Endodermal cell (in vitro differentiated cells): ENCODE results near the gene CXCL17. TPM values are rescaled to one million over a fixed set of nuclear protein-coding genes. Genes with fewer than 3 reads are reported as not detected.

ENCODE experiments used
- DNase-seq: peaks from one replicate; pipeline ENCODE4 v3.0.0-alpha.2; 2017
- H3K27ac ChIP-seq: 2 replicates; pipeline ENCODE4 v1.5.1; 2013; ENCODE audit warnings: mild to moderate bottlenecking, low read depth, low read length, moderate library complexity
- H3K27me3 ChIP-seq: 2 replicates; pipeline ENCODE4 v1.6.1; 2013; ENCODE audit warnings: mild to moderate bottlenecking, low read length, moderate library complexity; ENCODE audit not compliant: insufficient read depth, control insufficient read depth, poor library complexity, severe bottlenecking
- H3K36me3 ChIP-seq: 2 replicates; pipeline ENCODE4 v1.7.0; 2013; ENCODE audit warnings: mild to moderate bottlenecking, low read length, moderate library complexity; ENCODE audit not compliant: control insufficient read depth, insufficient read depth
- H3K4me1 ChIP-seq: one replicate; pipeline ENCODE4 v1.7.0; 2013; ENCODE audit warnings: low read length; ENCODE audit not compliant: control insufficient read depth, insufficient read depth
- H3K4me3 ChIP-seq: 2 replicates; pipeline ENCODE4 v1.5.1; 2013; ENCODE audit warnings: mild to moderate bottlenecking, low read length, moderate library complexity
- H3K9ac ChIP-seq: 2 replicates; pipeline ENCODE4 v1.6.1; 2013; ENCODE audit warnings: mild to moderate bottlenecking, low read length, moderate library complexity; ENCODE audit not compliant: poor library complexity, severe bottlenecking; ENCODE audit errors: extremely low read depth
- H3K9me3 ChIP-seq: 2 replicates; pipeline ENCODE4 v1.6.1; 2013; ENCODE audit warnings: mild to moderate bottlenecking, low read length, moderate library complexity; ENCODE audit not compliant: control insufficient read depth
- H3K27ac Mint-ChIP-seq: 2 replicates; pipeline ENCODE4 v1.8.0; 2020; ENCODE audit warnings: mixed read lengths
- H3K27me3 Mint-ChIP-seq: 2 replicates; pipeline ENCODE4 v1.8.0; 2021; ENCODE audit warnings: mild to moderate bottlenecking, mixed read lengths; ENCODE audit not compliant: insufficient read depth
- H3K36me3 Mint-ChIP-seq: 2 replicates; pipeline ENCODE4 v1.8.0; 2020; ENCODE audit warnings: low read depth, mixed read lengths
- H3K4me1 Mint-ChIP-seq: 2 replicates; pipeline ENCODE4 v1.8.0; 2020; ENCODE audit warnings: mixed read lengths
- H3K4me3 Mint-ChIP-seq: 2 replicates; pipeline ENCODE4 v1.8.0; 2020; ENCODE audit warnings: mild to moderate bottlenecking, moderate library complexity, mixed read lengths
- H3K9me3 Mint-ChIP-seq: 2 replicates; pipeline ENCODE4 v1.8.0; 2020; ENCODE audit warnings: mild to moderate bottlenecking, mixed read lengths
- CTCF ChIP-seq: fragments of 200-600 bp; sonication (generic); conservative IDR thresholded peaks from 2 replicates; pipeline ENCODE4 v1.5.0; 2021; ENCODE audit warnings: antibody characterized with exemption, mild to moderate bottlenecking
- WGBS, 2 experiments: methylation state at CpG; one replicate each; pipeline versions ENCODE4 v1.1.5 to v1.1.7; 2013; ENCODE audit warnings: missing lambda C conversion rate in 2 of 2, mixed read lengths in 1 of 2; ENCODE audit not compliant: insufficient coverage in 1 of 2, insufficient read length in 1 of 2; 5-methylcytosine and 5-hydroxymethylcytosine counted together
- total RNA-seq, 2 donors: library from RNA; stranded (reverse); fragmentation: NEBNext Ultra II Directional in 1 of 2; extraction: Animal tissue kit (Norgen Biotek cat#: 25700) in 1 of 2; gene quantifications; 2 replicates in 1 of 2; 3 replicates in 1 of 2; pipeline ENCODE4 v1.2.1, GENCODE V29; 2021

CXCL17 gene
- total RNA-seq, 2 donors from 2014 or later, result 0.37 TPM; not detected in 1

- no peak for TF ChIP-seq CTCF
- Mint-ChIP-seq H3K36me3 (peaks cover 3% of the 10 kb centered on the region), H3K4me3 (no peak overlapping the region), H3K27me3 (peaks cover 91% of the 10 kb centered on the region), H3K27ac (no peak overlapping the region), H3K4me1 (peaks cover 3% of the 10 kb centered on the region), H3K9me3 (peaks cover 5% of the 10 kb centered on the region)
- H3K27me3 ChIP-seq, result peaks cover 23% of the 10 kb centered on the region
- H3K4me1 ChIP-seq, result no peaks in the 10 kb centered on the region
- H3K9ac ChIP-seq, result no peak overlapping the region
- WGBS, 2 experiments, result 87% methylated on average over 6 of the region's 6 CpGs; no CpG with 5 or more reads in 1 of the 2 experiments
- H3K4me3 ChIP-seq, result no peak overlapping the region
- DNase-seq, result peak; percentile 37
- H3K27ac ChIP-seq, result no peak overlapping the region
- no peaks in the 10 kb centered on the region for H3K9me3 ChIP-seq
- H3K36me3 ChIP-seq, result no peaks in the 10 kb centered on the region
Measured at GRCh38 chr19:42419309-42419708, 23.4 kb downstream of the CXCL17 start.

DNA sequence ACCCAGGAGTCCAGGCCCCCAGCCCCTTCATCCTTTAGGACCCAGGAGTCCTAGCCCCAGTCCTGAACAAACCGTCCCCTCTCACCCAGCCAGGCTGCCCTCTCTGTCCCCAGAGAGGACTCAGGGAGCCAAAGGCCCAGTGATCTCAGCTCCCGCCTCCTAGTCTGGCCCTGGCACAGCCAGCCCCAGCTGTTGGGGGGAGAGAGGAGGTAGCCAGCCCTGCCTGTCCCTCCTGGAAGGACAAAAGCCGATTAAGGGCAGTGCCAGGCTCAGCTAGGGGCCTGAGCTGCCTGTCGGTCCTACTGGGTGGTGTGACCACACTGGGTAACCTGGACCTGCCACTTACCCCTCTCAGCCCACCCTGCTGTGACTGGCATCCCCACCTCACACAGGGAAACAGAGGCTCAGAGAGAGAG is 30.1 kb downstream of the CXCL17 start:
- Histone ChIP-seq H3K4me1 (no peaks in the 10 kb centered on the region), H3K9ac (no peak overlapping the region), H3K4me3 (no peak overlapping the region), H3K36me3 (no peaks in the 10 kb centered on the region), H3K27me3 (no peaks in the 10 kb centered on the region), H3K27ac (no peak overlapping the region), H3K9me3 (no peaks in the 10 kb centered on the region)
- WGBS, 2 experiments, result 76 to 86% methylated on average over 2 to 4 of the region's 4 CpGs
- H3K9me3 Mint-ChIP-seq, result no peaks in the 10 kb centered on the region
- H3K4me3 Mint-ChIP-seq, result no peak overlapping the region
- peaks cover 68% of the 10 kb centered on the region for H3K27me3 Mint-ChIP-seq
- H3K4me1 Mint-ChIP-seq, result no peaks in the 10 kb centered on the region
- DNase-seq, result no peak
- no peak for TF ChIP-seq CTCF
- H3K36me3 Mint-ChIP-seq, result peaks cover 12% of the 10 kb centered on the region
- H3K27ac Mint-ChIP-seq, result no peak overlapping the region

DNA sequence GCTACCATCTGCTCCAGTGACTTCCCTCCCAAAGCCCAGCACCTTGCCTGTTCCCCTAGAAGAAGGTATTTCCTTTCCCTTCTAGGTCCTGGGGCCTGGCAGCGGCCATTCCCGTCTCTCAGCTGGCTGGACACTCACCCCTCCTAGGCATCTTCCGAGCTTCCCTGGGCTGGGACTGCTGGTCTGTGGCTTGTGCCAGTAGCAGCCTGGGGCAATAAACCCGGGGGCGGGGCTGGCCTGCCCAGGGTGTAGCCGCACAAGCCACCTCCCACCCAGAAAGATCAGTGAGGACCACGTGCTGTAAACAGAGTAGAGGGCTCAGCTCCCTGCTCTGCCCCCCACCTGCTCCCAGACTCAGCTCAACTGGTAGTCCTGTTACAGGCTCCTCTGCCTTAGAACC is 30.5 kb downstream of the CXCL17 start:
- Histone ChIP-seq H3K27me3 (no peaks in the 10 kb centered on the region), H3K27ac (no peak overlapping the region), H3K4me3 (no peak overlapping the region), H3K9ac (no peak overlapping the region), H3K36me3 (no peaks in the 10 kb centered on the region), H3K4me1 (no peaks in the 10 kb centered on the region), H3K9me3 (no peaks in the 10 kb centered on the region)
- peaks cover 12% of the 10 kb centered on the region for H3K36me3 Mint-ChIP-seq
- peak; percentile 44 for DNase-seq
- no peak for TF ChIP-seq CTCF
- peaks cover 69% of the 10 kb centered on the region for H3K27me3 Mint-ChIP-seq
- no peaks in the 10 kb centered on the region for H3K9me3 Mint-ChIP-seq
- H3K4me3 Mint-ChIP-seq, result no peak overlapping the region
- 68 to 76% methylated on average over 5 to 7 of the region's 7 CpGs for WGBS, 2 experiments
- no peaks in the 10 kb centered on the region for H3K4me1 Mint-ChIP-seq
- H3K27ac Mint-ChIP-seq, result no peak overlapping the region
